GM18505 (cell line): ENCODE results near the gene ITGB8.

Source experiments
- ATAC-seq: cut with Tn5 transposase; IDR thresholded peaks from one replicate; pipeline ENCODE4 v1.9.1; 2021; ENCODE audit not compliant: unreplicated experiment
- POLR2A ChIP-seq: IDR thresholded peaks from 4 replicates; pipeline ENCODE4 v1.6.1; 2011; ENCODE audit warnings: borderline replicate concordance; ENCODE audit not compliant: insufficient read depth, insufficient read length; ENCODE audit errors: extremely low read depth

ITGB8 gene

GRCh38 chr7:20459419-20459818 is 128.7 kb downstream of the ITGB8 start:
- ATAC-seq = no peak
- no peak for TF ChIP-seq POLR2A

DNA sequence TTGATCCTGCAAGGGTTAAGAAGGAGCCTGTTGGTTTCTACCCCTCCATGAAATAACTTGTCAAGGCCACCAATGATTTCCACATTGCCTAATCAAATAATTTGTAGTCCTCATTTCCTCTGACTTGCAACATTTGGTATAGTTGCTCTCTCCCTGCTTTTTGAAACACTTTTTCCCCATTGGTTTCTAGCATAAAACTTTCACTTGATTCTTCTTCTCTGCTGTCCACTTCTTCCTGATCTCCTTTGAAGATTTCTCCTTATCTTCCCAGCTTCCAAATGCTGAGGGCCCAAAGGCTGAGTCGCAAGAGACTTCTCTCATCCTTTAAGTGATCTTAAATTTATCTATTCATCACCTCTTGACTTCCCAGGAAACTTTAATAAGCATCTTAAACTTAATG is 134.2 kb downstream of the ITGB8 start:
- ATAC-seq = no peak
- TF ChIP-seq POLR2A = no peak
